SK-N-SH (cell line): ENCODE results near the gene SPRED2. TPM values are rescaled to one million over a fixed set of nuclear protein-coding genes. Genes with fewer than 3 reads are reported as not detected.

Experiments
- CTCF ChIA-PET: fragments of 300-600, 350-600 bp; formaldehyde crosslinking; extraction: SDS; loops from one replicate; lab custom pipeline; 2021; lab: Yijun Ruan, JAX
- POLR2A ChIA-PET: fragments of 350-600 bp; sonication (Branson Sonifier 250); formaldehyde crosslinking; extraction: SDS; loops from one replicate; lab custom pipeline; 2020; ENCODE audit warnings: antibody characterized with exemption, inconsistent platforms; lab: Yijun Ruan, JAX
- DNase-seq: peaks from one replicate; pipeline ENCODE4 v3.0.0; 2012
- H2AFZ ChIP-seq: fragments of 200-600 bp; sonication (generic); 2 replicates; pipeline ENCODE4 v1.8.1; 2016; ENCODE audit warnings: antibody characterized with exemption, mild to moderate bottlenecking, low read depth
- H3F3A ChIP-seq: fragments of 200-600 bp; sonication (generic); replicated peaks from 2 replicates; pipeline ENCODE3; 2016; ENCODE audit warnings: antibody characterized with exemption, mild to moderate bottlenecking; ENCODE audit not compliant: insufficient read depth
- H3K27ac ChIP-seq, 2 experiments: fragments of 200-500 bp in 1 of 2; fragments of 200-600 bp in 1 of 2; sonication (Bioruptor generic) in 1 of 2; sonication (generic), shearing (Covaris generic) in 1 of 2; 2 replicates each; pipeline versions ENCODE4 v1.5.1 to v1.6.1; 2014 to 2016; ENCODE audit warnings: low read depth in 2 of 2, inconsistent platforms in 1 of 2, low read length in 1 of 2, mild to moderate bottlenecking in 1 of 2, mixed read lengths in 1 of 2
- H3K27me3 ChIP-seq: fragments of 200-600 bp; sonication (generic), shearing (Covaris generic); 2 replicates; pipeline ENCODE4 v1.6.1; 2016; ENCODE audit warnings: mixed run types; ENCODE audit not compliant: insufficient read depth
- H3K36me3 ChIP-seq, 2 experiments: fragments of 200-500 bp in 1 of 2; fragments of 200-600 bp in 1 of 2; sonication (Bioruptor generic) in 1 of 2; sonication (generic) in 1 of 2; replicated peaks in 1 of 2; 2 replicates each; pipeline versions ENCODE3 to v1.5.1; 2014 to 2016; ENCODE audit warnings: low read length in 1 of 2, mild to moderate bottlenecking in 1 of 2; ENCODE audit not compliant: insufficient read depth in 2 of 2, control insufficient read depth in 1 of 2
- H3K4me1 ChIP-seq, 2 experiments: fragments of 200-500 bp in 1 of 2; fragments of 200-600 bp in 1 of 2; sonication (Bioruptor generic) in 1 of 2; sonication (generic), shearing (Covaris generic) in 1 of 2; 2 replicates each; pipeline versions ENCODE4 v1.5.1 to v1.6.1; 2014 to 2016; ENCODE audit warnings: low read depth in 1 of 2, low read length in 1 of 2, mixed run types in 1 of 2; ENCODE audit not compliant: insufficient read depth in 2 of 2, control insufficient read depth in 1 of 2
- H3K4me2 ChIP-seq: fragments of 200-600 bp; sonication (generic), shearing (Covaris generic); 2 replicates; pipeline ENCODE4 v1.6.1; 2017; ENCODE audit warnings: mixed run types
- H3K4me3 ChIP-seq, 2 experiments: fragments of 200-500 bp in 1 of 2; fragments of 200-600 bp in 1 of 2; sonication (Bioruptor generic) in 1 of 2; sonication (generic), shearing (Covaris generic) in 1 of 2; 2 replicates each; pipeline versions ENCODE4 v1.5.1 to v1.8.1; 2014 to 2016; ENCODE audit warnings: low read depth in 2 of 2, inconsistent platforms in 1 of 2, low read length in 1 of 2, mild to moderate bottlenecking in 1 of 2, mixed read lengths in 1 of 2, moderate library complexity in 1 of 2
- H3K79me2 ChIP-seq: fragments of 200-600 bp; sonication (generic); 2 replicates; pipeline ENCODE4 v1.8.1; 2017; ENCODE audit warnings: mild to moderate bottlenecking; ENCODE audit not compliant: insufficient read depth
- H3K9ac ChIP-seq: fragments of 200-600 bp; sonication (generic); 2 replicates; pipeline ENCODE4 v1.6.1; 2017; ENCODE audit warnings: mixed run types
- H3K9me2 ChIP-seq: fragments of 200-600 bp; sonication (generic); 2 replicates; pipeline ENCODE4 v1.6.1; 2017; ENCODE audit warnings: mixed run types
- H3K9me3 ChIP-seq: fragments of 200-600 bp; sonication (generic); 2 replicates; pipeline ENCODE4 v1.6.1; 2017; ENCODE audit warnings: mixed run types, mild to moderate bottlenecking, moderate library complexity
- H4K20me1 ChIP-seq: fragments of 200-600 bp; sonication (generic); 2 replicates; pipeline ENCODE4 v1.6.1; 2017; ENCODE audit warnings: mild to moderate bottlenecking, mixed run types; ENCODE audit not compliant: insufficient read depth
- ELF1 ChIP-seq: IDR thresholded peaks from 2 replicates; pipeline ENCODE4 v1.4.0; 2012
- EZH2phosphoT487 ChIP-seq: fragments of 200-600 bp; sonication (generic); IDR thresholded peaks from 2 replicates; pipeline ENCODE4 v1.6.1; 2017; ENCODE audit warnings: low read depth, mixed run types, mild to moderate bottlenecking, antibody characterized with exemption, moderate library complexity, borderline replicate concordance
- GABPA ChIP-seq: IDR thresholded peaks from 2 replicates; pipeline ENCODE4 v1.4.0; 2012; ENCODE audit warnings: low read depth, mild to moderate bottlenecking
- JUND ChIP-seq: IDR thresholded peaks from 2 replicates; pipeline ENCODE4 v1.4.0; 2012
- MXI1 ChIP-seq: IDR thresholded peaks from 2 replicates; pipeline ENCODE4 v1.6.1; 2012; ENCODE audit warnings: mild to moderate bottlenecking, low read depth, low read length, improper control_type of control experiment
- NFIC ChIP-seq: IDR thresholded peaks from 2 replicates; pipeline ENCODE4 v1.4.0; 2012; ENCODE audit warnings: borderline replicate concordance
- POLR2AphosphoS5 ChIP-seq: IDR thresholded peaks from 2 replicates; pipeline ENCODE4 v1.6.1; 2012; ENCODE audit warnings: low read depth, low read length
- WGBS: methylation state at CpG from one replicate; pipeline ENCODE4 v1.1.6; 2017; ENCODE audit warnings: low lambda C conversion rate; 5-methylcytosine and 5-hydroxymethylcytosine counted together
- polyA plus RNA-seq, 3 experiments: library from polyadenylated mRNA; depleted of rRNA; stranded (reverse); fragments of >200 nt; gene quantifications; 2 replicates each; pipeline ENCODE4 v1.2.3, GENCODE V29; 2012
- TF ChIP-seq, protein P1 (sequence below): IDR thresholded peaks from 2 replicates; pipeline ENCODE4 v1.4.0; 2012; ENCODE audit warnings: low read depth
- TF ChIP-seq, protein P2 (sequence below): fragments of 200-600 bp; sonication (generic); IDR thresholded peaks from 2 replicates; pipeline ENCODE4 v1.6.1; 2017; ENCODE audit warnings: antibody characterized with exemption, mild to moderate bottlenecking, moderate library complexity
- TF ChIP-seq, protein P3 (sequence below): fragments of 150-350 bp; IDR thresholded peaks from 2 replicates; pipeline ENCODE4 v1.6.1; 2016; ENCODE audit warnings: mild to moderate bottlenecking, low read depth, low read length
- TF ChIP-seq, protein P4 (sequence below): IDR thresholded peaks from 2 replicates; pipeline ENCODE4; 2012
- TF ChIP-seq, protein P5 (sequence below): IDR thresholded peaks from 2 replicates; pipeline ENCODE4 v1.4.0; 2012; ENCODE audit warnings: low read depth, borderline replicate concordance
- TF ChIP-seq, protein P6 (sequence below): IDR thresholded peaks from 2 replicates; pipeline ENCODE4 v1.4.0; 2012; ENCODE audit warnings: low read depth, borderline replicate concordance

Gene SPRED2
- polyA plus RNA-seq, 1 of the 3 experiments (the other 2 are of a cell fraction): 21.9 TPM

DNA sequence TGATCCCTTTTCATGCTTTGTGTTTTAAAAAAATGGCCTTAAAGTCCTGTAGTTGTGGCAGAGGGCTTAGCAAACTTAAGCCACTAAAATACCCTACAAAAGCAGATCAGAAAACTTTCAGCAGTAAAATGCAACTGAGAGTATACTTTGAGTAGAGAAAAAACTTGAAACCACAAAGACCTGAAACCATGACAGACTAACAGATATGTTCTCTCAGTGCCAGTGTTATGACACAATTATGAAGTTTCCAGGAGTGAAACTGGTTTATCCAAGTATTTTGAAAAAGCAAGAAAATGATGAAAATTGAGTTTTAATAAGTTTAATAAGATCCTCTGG is 74.5 kb downstream of the SPRED2 start:
- no peaks in the 10 kb centered on the region for H3K9me3 ChIP-seq
- ChIA-PET POLR2A (no interaction called here), CTCF (no interaction called here)
- no peaks in the 10 kb centered on the region for H3K27me3 ChIP-seq
- peaks cover 26% of the 10 kb centered on the region for H3F3A ChIP-seq
- H3K4me2 ChIP-seq: no peak overlapping the region
- no peaks in the 10 kb centered on the region for H3K9me2 ChIP-seq
- H3K4me1 ChIP-seq: peaks cover 21 to 39% of the 10 kb centered on the region in 2 experiments
- H3K9ac ChIP-seq: no peak overlapping the region
- TF ChIP-seq, protein P1, sequence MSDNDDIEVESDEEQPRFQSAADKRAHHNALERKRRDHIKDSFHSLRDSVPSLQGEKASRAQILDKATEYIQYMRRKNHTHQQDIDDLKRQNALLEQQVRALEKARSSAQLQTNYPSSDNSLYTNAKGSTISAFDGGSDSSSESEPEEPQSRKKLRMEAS: no peak
- no peak for TF ChIP-seq GABPA
- TF ChIP-seq, protein P2, sequence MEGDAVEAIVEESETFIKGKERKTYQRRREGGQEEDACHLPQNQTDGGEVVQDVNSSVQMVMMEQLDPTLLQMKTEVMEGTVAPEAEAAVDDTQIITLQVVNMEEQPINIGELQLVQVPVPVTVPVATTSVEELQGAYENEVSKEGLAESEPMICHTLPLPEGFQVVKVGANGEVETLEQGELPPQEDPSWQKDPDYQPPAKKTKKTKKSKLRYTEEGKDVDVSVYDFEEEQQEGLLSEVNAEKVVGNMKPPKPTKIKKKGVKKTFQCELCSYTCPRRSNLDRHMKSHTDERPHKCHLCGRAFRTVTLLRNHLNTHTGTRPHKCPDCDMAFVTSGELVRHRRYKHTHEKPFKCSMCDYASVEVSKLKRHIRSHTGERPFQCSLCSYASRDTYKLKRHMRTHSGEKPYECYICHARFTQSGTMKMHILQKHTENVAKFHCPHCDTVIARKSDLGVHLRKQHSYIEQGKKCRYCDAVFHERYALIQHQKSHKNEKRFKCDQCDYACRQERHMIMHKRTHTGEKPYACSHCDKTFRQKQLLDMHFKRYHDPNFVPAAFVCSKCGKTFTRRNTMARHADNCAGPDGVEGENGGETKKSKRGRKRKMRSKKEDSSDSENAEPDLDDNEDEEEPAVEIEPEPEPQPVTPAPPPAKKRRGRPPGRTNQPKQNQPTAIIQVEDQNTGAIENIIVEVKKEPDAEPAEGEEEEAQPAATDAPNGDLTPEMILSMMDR: no peak
- no peak for TF ChIP-seq EZH2phosphoT487
- TF ChIP-seq ELF1: no peak
- TF ChIP-seq, protein P3, sequence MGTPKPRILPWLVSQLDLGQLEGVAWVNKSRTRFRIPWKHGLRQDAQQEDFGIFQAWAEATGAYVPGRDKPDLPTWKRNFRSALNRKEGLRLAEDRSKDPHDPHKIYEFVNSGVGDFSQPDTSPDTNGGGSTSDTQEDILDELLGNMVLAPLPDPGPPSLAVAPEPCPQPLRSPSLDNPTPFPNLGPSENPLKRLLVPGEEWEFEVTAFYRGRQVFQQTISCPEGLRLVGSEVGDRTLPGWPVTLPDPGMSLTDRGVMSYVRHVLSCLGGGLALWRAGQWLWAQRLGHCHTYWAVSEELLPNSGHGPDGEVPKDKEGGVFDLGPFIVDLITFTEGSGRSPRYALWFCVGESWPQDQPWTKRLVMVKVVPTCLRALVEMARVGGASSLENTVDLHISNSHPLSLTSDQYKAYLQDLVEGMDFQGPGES: no peak
- TF ChIP-seq, all 33 proteins: peak for 0
- no peak for DNase-seq
- Histone ChIP-seq H3K4me3 (no peak overlapping the region), H3K79me2 (peaks cover 93% of the 10 kb centered on the region), H3K27ac (peak overlapping the region in 1 of 2 experiments; percentile 76; a peak in 1 of 4 replicates), H2AFZ (no peak overlapping the region), H4K20me1 (peaks cover 85% of the 10 kb centered on the region), H3K36me3 (no peaks in the 10 kb centered on the region)

DNA sequence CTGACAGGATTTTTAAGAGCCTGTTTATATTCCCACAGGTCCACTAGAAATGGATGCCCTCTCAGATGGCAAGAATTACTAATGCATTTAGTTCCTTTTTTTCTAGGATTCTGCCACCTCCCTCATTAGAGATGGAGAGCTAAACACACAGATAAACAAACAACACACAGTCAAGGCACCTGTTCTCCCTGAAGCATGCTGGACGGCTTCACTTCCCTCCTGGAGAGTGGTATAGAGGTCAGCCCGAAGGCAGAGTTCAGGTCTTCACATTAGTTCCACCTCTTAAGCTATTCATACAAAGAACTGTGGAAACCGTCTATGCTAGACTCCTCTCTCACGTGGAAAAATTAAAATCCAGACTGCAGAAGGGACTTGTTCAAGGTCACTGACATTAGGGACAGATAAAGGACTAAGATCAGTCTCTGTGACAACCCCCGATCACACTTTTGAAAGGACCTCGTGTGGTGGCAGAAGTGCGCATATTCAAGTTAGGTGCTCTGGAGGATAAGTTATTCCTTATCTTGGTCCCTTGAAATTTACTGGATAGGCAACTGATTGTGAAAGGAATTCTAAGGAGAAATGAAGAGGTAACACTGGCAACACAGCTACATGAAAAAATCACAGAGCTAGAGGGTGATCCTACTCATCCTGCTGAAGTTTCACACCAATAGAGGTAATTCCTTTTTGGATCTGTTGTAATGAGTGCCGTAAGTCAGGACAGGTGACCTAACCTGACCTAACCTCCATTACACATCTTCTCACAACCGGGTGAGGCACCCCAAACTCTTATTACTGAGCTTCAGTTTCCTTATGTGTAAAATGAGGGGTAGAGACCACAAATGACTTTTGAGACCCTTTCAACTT is 75.1 kb downstream of the SPRED2 start:
- POLR2A ChIA-PET: no interaction called here
- H3K36me3 ChIP-seq: no peaks in the 10 kb centered on the region
- H3K4me3 ChIP-seq: no peak overlapping the region
- peaks cover 87% of the 10 kb centered on the region for H4K20me1 ChIP-seq
- H3K79me2 ChIP-seq: peaks cover 90% of the 10 kb centered on the region
- H3K9ac ChIP-seq: no peak overlapping the region
- DNase-seq: no peak
- H3K4me1 ChIP-seq: peaks cover 21 to 38% of the 10 kb centered on the region in 2 experiments
- H2AFZ ChIP-seq: no peak overlapping the region
- no peaks in the 10 kb centered on the region for H3K9me3 ChIP-seq
- peaks cover 26% of the 10 kb centered on the region for H3F3A ChIP-seq
- WGBS: 90% methylated on average over 9 of the region's 9 CpGs
- H3K9me2 ChIP-seq: no peaks in the 10 kb centered on the region
- CTCF ChIA-PET: interaction anchor here (0.8 kb wide), 1 partner anchor 89 kb away, joined by 3 read pairs; no protein-coding TSS in a partner anchor
- no peaks in the 10 kb centered on the region for H3K27me3 ChIP-seq
- no peak overlapping the region for H3K4me2 ChIP-seq
- peak overlapping the region in 1 of 2 experiments; percentile 76; a peak in 1 of 4 replicates for H3K27ac ChIP-seq
- TF ChIP-seq ELF1 (no peak), POLR2AphosphoS5 (no peak), JUND (no peak), NFIC (no peak), MXI1 (no peak)
- TF ChIP-seq, protein P1: no peak
- TF ChIP-seq, protein P4, sequence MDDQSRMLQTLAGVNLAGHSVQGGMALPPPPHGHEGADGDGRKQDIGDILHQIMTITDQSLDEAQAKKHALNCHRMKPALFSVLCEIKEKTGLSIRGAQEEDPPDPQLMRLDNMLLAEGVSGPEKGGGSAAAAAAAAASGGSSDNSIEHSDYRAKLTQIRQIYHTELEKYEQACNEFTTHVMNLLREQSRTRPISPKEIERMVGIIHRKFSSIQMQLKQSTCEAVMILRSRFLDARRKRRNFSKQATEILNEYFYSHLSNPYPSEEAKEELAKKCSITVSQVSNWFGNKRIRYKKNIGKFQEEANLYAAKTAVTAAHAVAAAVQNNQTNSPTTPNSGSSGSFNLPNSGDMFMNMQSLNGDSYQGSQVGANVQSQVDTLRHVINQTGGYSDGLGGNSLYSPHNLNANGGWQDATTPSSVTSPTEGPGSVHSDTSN: no peak
- TF ChIP-seq, protein P5, sequence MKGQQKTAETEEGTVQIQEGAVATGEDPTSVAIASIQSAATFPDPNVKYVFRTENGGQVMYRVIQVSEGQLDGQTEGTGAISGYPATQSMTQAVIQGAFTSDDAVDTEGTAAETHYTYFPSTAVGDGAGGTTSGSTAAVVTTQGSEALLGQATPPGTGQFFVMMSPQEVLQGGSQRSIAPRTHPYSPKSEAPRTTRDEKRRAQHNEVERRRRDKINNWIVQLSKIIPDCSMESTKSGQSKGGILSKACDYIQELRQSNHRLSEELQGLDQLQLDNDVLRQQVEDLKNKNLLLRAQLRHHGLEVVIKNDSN: no peak
- TF ChIP-seq, protein P6, sequence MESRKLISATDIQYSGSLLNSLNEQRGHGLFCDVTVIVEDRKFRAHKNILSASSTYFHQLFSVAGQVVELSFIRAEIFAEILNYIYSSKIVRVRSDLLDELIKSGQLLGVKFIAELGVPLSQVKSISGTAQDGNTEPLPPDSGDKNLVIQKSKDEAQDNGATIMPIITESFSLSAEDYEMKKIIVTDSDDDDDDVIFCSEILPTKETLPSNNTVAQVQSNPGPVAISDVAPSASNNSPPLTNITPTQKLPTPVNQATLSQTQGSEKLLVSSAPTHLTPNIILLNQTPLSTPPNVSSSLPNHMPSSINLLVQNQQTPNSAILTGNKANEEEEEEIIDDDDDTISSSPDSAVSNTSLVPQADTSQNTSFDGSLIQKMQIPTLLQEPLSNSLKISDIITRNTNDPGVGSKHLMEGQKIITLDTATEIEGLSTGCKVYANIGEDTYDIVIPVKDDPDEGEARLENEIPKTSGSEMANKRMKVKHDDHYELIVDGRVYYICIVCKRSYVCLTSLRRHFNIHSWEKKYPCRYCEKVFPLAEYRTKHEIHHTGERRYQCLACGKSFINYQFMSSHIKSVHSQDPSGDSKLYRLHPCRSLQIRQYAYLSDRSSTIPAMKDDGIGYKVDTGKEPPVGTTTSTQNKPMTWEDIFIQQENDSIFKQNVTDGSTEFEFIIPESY: no peak
